Breast epithelium (tissue), 3 donors: ENCODE results near the gene PIN1.

Experiments used
- POLR2AphosphoS5 ChIP-seq, 3 donors: sonication (generic); formaldehyde crosslinking; IDR thresholded peaks; one replicate each; pipeline ENCODE4 v1.6.1; 2017; ENCODE audit warnings: antibody characterized with exemption in 3 of 3
- TF ChIP-seq, protein P1 (sequence below), 3 donors: fragments of 450-650 bp; IDR thresholded peaks; one replicate each; pipeline ENCODE4 v1.5.1; 2016 to 2017; ENCODE audit warnings: antibody characterized with exemption in 3 of 3, mild to moderate bottlenecking in 3 of 3, moderate library complexity in 3 of 3

DNA sequence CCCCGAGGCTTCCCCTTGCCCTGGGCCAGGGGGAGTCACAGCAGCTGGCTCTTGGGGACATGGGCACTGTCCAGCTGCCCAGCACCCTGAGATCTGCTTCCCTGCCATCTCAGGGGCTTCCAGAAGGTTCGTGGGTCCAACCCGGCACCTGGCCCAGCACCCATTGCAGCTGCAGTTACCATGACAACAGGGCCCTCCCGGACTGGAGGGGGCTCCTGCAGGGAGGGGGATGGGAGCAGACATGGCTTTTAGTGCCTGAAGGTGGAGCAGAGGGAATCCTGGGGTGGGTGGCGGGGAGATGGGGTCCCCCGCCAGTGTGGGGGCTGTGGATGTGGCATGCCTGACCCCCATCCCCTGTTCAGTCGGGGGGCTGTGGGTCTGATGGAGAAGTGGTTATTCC lies 14.7 kb downstream of the PIN1 start:
- TF ChIP-seq, protein P1, sequence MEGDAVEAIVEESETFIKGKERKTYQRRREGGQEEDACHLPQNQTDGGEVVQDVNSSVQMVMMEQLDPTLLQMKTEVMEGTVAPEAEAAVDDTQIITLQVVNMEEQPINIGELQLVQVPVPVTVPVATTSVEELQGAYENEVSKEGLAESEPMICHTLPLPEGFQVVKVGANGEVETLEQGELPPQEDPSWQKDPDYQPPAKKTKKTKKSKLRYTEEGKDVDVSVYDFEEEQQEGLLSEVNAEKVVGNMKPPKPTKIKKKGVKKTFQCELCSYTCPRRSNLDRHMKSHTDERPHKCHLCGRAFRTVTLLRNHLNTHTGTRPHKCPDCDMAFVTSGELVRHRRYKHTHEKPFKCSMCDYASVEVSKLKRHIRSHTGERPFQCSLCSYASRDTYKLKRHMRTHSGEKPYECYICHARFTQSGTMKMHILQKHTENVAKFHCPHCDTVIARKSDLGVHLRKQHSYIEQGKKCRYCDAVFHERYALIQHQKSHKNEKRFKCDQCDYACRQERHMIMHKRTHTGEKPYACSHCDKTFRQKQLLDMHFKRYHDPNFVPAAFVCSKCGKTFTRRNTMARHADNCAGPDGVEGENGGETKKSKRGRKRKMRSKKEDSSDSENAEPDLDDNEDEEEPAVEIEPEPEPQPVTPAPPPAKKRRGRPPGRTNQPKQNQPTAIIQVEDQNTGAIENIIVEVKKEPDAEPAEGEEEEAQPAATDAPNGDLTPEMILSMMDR (IDR thresholded peaks at IDR 0.05) = no peak
- no peak for TF ChIP-seq POLR2AphosphoS5 (IDR thresholded peaks at IDR 0.05)
